GM18858 (cell line): ENCODE data around the gene FRAT1.
A peak's percentile ranks its signal among the peaks of the same experiment; 100 is the strongest.
"Not testable (repeated sequence)": the region's sequence is repeated elsewhere in the genome, so short reads cannot be mapped to it uniquely, and the experiment has no call there.

Source experiments
- ATAC-seq: cut with Tn5 transposase; IDR thresholded peaks from one replicate; pipeline ENCODE4 v1.9.1; 2021; ENCODE audit not compliant: unreplicated experiment

Gene FRAT1, protein sequence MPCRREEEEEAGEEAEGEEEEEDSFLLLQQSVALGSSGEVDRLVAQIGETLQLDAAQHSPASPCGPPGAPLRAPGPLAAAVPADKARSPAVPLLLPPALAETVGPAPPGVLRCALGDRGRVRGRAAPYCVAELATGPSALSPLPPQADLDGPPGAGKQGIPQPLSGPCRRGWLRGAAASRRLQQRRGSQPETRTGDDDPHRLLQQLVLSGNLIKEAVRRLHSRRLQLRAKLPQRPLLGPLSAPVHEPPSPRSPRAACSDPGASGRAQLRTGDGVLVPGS

DNA sequence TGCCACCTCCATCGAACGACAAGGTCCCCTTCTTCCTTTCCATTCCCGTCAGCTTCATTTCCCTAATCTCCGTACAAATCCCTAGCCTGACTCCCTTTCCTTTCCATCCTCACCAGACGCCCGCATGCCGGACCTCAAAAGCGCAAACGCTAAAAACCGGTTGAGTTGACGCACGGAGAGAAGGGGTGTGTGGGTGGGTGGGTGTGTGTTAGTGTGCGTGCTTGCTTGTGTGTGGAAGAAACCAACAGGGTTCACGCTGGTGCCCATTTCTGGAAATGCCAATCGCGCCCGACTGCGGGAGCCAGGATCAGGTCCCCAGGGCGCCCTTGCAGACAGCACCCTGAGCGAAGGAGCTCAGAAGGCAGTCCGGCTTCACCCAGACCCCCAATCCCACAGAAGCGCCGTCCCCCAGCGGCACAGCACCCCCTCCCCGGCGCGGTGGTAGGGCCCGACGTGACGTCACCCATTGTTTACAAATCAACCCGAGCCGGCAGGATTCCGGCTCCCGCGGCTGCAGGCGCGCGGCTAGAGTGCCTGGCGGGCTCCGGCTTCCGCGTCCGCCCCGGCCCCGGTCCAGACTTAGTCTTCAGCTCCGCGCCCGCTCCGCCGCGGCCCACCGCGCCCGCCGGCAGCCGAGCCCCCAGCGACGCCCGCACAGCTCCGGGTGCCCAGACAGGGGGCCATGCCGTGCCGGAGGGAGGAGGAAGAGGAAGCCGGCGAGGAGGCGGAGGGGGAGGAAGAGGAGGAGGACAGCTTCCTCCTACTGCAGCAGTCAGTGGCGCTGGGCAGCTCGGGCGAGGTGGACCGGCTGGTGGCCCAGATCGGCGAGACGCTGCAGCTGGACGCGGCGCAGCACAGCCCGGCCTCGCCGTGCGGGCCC lies at the start of gene FRAT1:
Gene FRAT1 (plus strand): TSS at position 500 of the 880 bp plus-strand sequence. CDS start 183 bp downstream, at position 683.
- ATAC-seq: peak; percentile 54

DNA sequence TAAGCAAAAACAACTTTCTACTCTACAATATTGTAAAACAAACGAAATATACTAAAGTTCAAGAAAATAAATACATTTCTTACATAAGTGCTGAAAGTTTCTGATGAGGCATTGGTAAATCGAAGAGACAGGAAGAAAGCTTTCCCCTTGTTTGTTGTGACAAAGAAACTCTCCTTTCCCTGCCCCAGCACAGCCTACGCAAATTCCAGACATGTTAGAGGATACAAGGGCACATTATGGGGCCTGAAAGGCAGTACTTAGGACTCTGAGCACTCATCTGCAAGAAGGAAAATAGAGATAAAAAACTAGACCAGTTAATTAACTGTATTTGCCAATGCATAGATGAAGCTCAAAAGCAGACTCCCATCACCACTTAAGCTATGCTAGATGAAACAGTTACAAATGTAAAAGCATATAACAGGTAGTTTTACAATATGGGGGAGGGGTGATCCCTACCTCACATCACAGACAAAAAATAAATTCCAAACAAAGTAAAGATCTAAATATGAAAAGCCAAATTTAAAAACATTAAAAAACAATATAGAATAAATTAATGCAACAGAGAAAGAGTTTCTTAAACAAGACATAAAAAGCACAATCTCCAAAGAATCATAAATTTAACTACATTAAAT lies 48.4 kb upstream of the FRAT1 start:
- ATAC-seq: no peak

DNA sequence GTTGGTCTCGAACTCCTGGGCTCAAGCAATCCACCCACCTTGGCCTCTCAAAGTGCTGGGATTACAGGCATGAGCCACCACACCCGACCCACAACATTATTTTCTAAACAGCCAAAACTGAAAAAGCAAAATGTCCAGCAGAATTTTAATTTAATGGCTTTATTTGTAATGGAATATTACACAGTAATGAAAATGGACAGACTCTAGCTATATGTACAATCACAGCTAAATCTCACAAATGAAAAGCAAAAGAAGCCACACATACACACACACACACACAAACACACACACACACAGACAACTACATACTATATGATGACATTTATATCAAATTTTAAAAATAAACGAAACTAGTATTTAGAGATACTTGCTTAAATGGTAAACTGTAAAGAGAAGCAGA lies 45.4 kb upstream of the FRAT1 start:
- no peak for ATAC-seq

DNA sequence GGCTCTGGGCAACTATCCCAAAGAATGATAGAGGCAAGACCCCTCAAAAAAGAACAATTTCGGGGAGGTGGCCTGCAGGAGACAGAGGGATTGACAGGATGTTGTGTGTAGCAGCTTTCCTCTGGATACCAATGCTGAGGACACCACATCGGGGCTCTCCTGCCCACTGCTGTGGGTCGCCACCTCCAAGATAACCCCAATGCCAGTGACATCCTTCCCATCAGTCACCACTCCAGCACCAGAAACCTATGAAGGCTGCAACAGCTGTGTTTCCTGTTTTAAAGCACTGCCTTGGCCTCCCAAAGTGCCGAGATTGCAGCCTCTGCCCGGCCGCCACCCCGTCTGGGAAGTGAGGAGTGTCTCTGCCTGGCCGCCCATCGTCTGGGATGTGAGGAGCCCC lies 44.2 kb upstream of the FRAT1 start:
- ATAC-seq: no peak

DNA sequence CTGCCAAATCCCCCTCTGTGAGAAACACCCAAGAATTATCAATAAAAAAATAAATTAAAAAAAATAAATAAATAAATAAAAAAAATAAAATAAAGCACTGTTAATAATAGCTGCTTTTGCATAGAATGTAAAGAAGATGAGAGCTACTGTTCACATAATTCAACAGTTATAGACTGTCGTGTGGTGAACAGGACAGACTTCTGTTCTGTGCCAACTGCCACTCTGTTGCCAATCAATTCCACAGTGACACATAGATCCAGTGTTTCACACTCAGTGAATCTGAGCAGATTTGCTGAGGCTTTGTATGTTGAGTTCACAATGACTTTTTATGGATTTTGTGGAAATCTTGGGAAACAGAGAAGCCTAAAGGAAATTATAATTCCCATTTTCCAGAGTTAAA lies 41.5 kb upstream of the FRAT1 start:
- no peak for ATAC-seq

DNA sequence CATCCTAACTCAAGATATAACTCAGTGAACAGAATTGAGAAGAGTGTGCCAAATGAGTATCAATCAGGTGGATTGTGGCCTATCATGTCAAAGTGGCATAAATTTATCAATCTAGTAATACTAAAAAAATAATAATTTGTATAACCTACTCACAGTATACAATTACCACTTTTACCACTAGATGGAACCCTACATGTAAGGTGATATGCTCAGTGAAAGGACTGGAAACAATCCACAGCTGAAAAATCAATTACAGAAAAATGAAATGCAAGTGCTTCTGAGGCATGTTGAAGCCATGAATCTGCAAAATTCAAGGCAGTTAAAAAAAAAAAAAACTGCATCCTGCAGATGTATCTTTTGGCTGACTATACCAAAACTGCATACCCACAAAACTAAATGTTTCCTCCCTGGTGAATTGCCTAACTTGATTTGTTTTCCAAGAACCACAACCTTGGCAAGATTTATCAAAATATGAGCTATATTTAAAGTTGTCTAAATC lies 40.5 kb upstream of the FRAT1 start:
- ATAC-seq: no peak

DNA sequence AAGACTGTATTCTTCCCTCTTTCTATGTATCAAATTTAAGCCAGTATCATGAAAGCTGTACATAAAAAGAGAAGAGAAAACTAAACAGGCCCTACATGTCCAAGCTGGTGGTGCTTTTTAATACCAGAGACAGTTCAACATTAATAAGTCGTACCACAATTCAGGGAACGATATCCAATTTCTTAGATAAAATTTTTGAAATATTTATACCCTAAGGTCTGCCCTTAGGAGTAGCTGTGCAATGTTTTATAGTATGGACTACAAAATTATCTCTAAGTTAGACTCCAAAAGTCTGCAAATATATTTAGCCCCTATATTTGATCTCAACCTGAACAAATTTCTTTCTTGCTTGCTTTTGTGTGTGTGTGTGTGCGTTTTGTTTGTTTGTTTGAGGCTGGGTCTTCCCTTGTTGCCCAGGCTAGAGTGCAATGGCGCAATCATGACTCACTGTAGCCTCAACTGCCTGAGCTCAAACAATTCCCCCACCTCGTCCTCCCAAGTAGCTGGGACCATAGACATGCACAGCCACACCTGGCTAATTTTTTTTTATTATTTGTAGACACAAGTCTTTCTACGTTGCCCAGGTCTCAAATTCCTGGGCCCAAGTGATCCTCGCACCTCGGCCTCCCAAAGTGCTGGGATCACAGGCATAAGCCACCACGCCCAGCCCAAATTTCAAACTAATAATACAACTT lies 39.8 kb upstream of the FRAT1 start:
- no peak for ATAC-seq

DNA sequence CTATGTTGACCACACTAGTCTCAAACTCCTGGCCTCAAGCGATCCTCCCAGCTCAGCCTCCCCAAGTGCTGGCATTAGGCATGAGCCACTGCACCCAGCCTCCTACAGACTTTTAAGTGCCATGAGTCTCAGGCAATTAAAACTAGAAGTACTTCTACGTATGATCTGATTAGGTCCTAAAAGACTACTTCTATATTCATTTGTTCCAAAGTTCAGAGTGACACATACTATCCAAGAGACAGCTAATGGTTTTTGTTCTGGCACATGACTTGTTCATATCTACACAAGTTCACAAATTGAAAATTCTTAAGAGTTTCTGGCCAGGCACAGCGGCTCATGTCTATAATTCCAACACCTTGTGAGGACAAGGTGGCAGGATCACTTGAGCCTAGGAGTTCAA lies 38.3 kb upstream of the FRAT1 start:
- no peak for ATAC-seq

DNA sequence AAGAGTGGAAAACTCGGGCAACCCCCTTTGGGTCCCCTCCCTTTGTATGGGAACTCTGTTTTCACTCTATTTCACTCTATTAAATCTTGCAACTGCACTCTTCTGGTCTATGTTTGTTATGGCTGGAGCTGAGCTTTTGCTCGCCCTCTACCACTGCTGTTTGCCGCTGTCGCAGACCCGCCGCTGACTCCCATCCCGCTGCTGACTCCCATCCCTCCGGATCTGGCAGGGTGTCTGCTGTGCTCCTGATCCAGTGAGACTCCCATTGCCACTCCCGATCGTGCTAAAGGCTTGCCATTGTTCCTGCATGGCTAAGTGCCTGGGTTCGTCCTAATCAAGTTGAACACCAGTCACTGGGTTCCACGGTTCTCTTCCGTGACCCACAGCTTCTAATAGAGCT lies 29.0 kb upstream of the FRAT1 start:
- ATAC-seq: not testable (repeated sequence)

DNA sequence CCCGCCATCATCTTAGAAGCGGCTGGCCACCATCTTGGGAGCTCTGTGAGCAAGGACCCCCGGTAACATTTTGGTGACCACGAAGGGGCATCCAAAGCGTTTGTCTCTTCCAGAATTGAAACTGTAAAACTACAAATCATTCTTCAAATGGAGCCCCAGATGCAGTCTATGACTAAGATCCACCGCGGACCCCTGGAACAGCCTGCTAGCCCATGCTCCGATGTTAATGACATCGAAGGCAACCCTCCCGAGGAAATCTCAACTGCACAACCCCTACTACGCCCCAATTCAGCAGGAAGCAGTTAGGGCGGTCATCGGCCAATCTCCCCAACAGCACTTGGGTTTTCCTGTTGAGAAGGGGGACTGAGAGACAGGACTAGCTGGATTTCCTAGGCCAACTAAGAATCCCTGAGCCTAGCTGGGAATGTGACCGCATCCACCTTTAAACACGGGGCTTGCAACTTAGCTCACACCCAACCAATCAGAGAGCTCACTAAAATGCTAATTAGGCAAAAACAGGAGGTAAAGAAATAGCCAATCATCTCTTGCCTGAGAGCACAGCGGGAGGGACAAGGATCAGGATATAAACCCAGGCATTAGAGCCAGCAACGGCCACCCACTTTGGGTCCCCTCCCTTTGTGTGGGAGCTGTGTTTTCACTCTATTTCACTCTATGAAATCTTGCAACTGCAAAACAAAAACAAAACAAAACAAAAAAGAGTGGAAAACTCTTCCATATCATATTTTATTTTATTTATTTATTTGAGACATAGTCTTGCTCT lies 28.3 kb upstream of the FRAT1 start:
- not testable (repeated sequence) for ATAC-seq

DNA sequence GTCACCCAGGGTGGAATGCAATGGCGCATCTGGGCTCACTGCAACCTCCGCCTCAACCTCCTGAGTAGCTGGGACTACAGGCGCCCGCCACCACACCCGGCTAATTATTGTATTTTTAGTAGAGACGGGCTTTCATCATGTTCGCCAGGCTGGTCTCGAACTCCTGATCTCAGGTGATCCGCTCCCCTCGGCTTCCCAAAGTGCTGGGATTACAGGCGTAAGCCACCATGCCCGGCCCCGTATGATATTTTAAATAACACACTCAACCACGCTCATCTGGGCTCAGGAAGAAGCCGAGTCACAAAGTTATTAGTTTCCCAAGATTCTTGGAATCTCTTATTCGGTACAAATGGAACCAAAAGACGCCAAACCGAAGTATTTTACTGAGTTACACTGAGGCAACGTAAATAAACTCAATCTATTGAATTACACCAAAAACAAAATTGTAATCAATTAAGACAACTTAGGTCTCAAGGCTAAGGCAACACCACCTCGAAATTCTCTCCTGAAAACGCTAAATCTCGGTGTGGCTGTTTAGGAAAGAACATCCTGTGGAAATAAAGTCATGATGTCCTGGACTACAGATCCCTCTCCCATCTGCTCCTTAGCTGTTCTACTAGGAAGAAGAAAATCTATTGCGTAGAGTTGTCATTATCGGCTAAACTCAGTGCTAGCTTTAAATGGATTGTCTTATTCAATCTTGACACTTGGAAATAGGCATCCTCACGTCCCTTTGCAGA lies 27.5 kb upstream of the FRAT1 start:
- no peak for ATAC-seq

DNA sequence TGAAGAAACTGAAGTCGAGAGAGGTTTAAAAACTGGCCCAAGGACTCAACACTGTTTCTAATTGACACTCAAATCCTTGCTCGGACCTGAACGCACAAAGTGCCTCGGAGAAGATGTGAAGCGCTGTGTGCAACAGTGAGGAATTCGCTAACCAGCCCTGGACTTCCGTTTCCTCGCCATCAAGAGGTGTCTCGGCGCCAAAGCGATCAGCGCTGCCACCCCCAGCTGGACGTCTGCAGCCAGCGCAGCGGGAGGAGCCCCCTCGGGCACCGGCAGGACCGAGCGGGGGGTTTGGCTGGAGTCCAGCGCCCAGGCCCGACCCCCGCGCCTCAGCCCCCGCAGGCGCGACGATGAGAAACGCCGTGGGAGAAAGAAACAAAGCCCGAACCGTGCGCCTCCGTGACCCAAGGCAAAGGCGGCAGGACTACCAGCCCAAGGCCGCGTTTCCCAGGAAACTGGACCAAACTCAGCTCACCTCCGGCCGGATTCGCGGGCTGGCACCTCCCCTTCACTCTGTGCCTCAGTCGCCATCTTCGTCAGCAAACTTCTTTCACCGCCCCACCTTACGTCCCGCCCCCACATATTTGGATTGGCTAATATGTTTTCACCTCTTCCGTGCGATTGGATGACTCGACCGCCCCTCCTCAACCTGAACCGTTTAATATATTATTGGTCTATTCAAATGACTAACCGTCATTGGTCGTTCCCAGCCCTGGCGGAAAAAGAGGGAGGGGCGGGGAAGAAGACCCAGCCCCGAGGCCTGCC lies 26.8 kb upstream of the FRAT1 start, which contains the start of gene ARHGAP19:
Gene ARHGAP19 (minus strand): TSS at position 541 of the 765 bp plus-strand sequence. CDS start 10 bp downstream, at position 531.
- ATAC-seq: peak; percentile 87

DNA sequence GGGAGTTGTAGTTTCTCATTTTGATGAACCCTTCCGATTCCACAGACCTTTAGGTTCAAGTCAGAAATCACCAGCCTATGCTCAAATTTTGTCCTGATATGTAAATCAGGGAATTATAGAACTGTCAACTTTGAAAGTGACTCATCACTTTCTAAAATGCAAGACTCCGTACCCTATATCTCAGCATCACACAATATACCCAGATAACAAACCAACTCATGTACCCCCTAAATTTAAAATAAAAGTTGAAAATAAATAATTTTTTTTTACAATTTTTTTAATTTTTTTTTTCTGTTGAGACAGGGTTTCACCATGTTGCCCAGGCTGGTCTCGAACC lies 26.2 kb upstream of the FRAT1 start:
- no peak for ATAC-seq

DNA sequence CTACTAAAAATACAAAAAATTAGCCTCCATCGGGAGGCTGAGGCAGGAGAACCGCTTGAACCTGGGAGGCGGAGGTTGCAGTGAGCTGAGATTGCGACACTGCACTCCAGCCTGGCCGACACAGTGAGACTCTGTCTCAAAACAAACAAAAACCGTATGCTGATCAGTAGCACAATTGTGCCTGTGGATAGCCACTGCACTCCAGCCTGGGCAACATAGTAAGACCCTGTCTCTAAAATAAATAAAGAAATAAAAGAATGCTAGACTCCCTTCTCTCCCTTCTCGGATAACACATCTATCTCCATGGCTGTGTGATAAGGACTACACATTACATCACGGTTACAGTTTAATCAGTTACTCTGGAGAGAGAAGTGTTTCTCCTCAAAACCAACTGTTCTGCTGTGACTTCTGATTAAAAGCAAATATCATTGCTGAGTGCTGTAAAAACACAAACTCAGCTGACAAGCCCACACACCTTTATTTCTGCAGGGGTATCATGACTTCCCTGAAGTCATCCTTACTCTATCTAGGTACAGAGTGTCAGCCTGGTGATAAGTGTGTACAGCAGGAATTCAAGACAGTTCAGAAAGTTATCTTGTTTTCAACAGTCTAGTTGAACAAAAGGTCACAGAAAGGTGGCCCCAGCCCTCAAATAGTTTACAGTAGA lies 21.4 kb upstream of the FRAT1 start:
- ATAC-seq: no peak

DNA sequence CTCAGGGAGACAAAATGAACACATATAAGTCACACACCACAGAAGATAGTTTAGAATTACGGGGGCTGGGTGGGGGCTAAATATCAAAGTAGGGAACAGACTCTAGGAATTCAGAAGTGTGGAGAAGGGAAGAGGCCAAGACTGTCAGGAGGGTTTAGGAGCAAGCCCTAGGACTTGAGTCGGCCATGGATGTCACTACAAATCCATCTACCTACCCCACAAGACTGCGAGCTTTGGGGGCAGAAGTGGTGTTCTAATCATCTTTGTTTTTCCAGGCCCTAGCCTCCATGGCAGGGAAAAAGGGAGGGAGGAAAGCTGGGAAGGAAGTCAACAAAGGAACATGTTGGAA lies 20.9 kb upstream of the FRAT1 start:
- ATAC-seq: no peak

DNA sequence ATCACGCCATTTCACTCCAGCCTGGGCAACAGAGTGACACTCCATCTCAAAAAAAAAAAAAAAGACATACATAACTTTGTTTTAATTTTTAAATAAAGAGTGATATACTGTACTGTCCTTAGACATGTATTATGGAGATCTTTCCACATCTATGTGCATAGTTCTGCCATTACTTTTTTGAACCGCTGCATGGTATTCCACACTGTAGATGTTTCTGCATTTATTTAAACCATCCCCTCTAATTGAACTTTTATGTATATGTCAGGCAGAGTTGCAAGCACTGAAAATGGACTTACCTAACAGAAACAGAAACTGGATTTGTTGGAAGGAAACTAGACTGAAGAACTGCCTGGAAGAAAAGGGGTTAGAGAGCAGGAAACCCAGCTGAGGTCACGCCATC lies 18.1 kb upstream of the FRAT1 start:
- no peak for ATAC-seq

DNA sequence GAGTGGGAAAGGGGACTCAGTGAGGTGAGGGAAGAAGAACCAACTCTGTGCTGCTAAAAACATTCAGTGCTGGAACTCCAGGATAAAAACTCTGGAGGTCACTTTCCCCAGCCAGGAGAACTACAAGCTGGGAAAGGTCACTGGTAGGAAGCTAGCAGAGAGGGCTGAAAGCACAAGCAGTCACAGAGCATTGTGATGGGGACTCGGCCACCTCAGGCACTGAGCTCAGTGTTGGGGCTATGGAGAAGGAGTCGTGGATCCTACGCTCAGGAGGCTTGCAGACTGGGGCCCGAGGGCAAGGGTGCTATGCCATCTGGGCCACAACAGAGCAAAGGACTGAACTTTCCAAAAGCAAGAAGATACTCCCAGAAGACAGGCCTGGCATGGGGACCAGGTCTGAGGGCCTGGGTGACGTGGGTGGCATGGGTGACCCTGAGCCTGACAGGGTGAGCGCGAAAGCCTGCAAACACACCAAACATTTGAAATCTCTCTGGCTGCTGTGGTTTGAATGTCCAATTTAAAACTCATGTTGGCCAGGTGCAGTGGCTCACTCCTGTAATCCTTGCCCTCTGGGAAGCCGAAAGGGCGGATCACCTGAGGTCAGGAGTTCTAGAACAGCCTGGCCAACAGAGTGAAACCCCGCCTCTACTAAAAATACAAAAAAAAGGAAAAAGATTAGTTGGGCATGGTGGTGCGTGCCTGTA lies 16.8 kb upstream of the FRAT1 start:
- ATAC-seq: no peak

DNA sequence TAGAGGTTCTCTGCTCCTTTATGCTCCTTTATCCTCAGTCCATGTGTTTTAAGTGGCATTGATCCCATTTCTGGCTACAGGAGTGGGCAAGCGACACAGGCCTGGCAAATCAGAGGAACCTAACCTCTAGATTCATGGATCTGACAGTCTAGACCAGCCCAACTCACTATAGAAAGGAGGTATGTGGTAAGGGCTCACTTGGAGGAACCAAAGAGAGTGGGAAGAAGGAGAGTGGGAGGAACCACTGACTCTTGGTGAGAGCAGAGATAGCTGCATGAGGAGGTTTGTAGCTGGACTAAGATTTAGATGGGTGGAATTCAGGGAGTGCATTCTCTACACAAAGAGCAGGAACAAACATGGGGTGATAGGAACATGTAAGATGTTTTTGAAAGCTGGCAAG lies 11.6 kb upstream of the FRAT1 start:
- ATAC-seq: no peak
